Stimulated activated CD8-positive, alpha-beta memory T cell treated with anti-CD3 and anti-CD28 coated beads, Interleukin-4, amount 100 ng/mL, for 4 hours (primary cell): Measurements from ENCODE around the gene DGKB.
"Not testable (repeated sequence)": the region's sequence is repeated elsewhere in the genome, so short reads cannot be mapped to it uniquely, and the experiment has no call there.

Experiments
- DNase-seq, 2 donors: peaks; one replicate each; pipeline ENCODE4 v3.0.0-alpha.2; 2020; ENCODE audit warnings: low read depth in 2 of 2, low spot score in 1 of 2

DGKB gene

DNA sequence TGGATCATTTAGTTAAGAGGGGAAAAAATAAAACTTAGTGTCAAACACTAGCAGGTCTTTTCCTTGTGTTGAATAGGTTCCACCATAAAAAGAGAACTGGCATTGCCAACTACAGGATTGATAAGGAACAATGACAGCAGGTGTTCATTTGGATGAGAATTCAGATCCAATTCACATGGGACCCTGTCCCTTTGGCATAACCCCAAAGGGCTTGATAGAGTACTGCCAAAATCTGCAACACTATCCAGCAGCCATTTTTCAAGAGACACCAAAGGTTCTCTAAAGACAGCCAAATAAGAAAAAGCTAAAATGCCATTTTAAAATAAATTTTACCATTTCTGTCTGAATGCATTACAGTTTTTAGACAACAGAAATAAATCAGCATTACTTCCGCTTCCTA, 422.3 kb downstream of the DGKB start:
- DNase-seq: no peak

GRCh38 chr7:14478834-14479510, 423.6 kb downstream of the DGKB start:
- DNase-seq: no peak

- DNase-seq: not testable (repeated sequence)
Observed at GRCh38 chr7:14461716-14462115, 440.8 kb downstream of the DGKB start.

- not testable (repeated sequence) for DNase-seq
Observed at GRCh38 chr7:14458846-14459245, 443.7 kb downstream of the DGKB start.

- no peak for DNase-seq
Observed at GRCh38 chr7:14457568-14458453, 444.7 kb downstream of the DGKB start.

GRCh38 chr7:14449291-14449690, 453.3 kb downstream of the DGKB start:
- no peak for DNase-seq

GRCh38 chr7:14446829-14447228, 455.7 kb downstream of the DGKB start:
- no peak for DNase-seq

GRCh38 chr7:14446219-14446618, 456.3 kb downstream of the DGKB start:
- DNase-seq: no peak

DNA sequence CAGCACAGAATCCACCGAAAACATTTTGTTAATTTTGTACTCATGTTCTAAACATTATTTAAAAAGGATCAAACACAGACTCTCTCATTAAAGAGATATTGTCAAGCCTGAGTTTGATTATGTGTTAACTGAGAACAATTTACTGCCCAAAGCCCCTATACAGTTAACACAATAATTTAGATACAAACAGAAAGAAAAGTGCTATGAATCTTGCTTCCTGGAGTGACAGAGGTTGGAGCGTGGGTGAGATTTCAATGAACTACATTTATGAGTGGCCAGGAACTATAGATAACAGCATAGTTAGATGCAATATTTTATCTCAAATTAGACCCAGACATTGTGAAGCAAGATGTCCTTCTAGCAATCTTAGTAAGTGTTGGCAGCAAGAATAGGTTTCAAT, 464.2 kb downstream of the DGKB start:
- DNase-seq: no peak

- DNase-seq: no peak
Observed at GRCh38 chr7:14436878-14437277, 465.7 kb downstream of the DGKB start.

DNA sequence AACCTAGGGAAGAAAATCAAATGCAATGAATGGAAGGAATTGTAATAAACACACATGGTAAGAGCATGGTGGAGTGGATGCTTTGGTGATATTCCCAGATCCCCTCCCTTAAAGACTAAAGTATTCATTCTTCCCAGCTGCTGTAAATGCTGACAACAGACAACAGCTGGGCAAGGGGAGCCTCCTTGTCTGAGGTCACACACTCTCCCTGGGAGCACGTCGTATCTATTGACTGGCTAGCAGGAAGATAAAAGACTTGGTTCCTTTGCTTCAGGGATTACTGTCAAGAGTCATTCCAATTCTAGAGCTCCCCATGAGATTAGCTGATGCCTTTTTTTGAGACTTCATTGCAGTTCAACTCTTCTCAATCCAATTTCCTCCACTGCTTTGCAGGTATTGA, 469.6 kb downstream of the DGKB start:
- DNase-seq: no peak

DNA sequence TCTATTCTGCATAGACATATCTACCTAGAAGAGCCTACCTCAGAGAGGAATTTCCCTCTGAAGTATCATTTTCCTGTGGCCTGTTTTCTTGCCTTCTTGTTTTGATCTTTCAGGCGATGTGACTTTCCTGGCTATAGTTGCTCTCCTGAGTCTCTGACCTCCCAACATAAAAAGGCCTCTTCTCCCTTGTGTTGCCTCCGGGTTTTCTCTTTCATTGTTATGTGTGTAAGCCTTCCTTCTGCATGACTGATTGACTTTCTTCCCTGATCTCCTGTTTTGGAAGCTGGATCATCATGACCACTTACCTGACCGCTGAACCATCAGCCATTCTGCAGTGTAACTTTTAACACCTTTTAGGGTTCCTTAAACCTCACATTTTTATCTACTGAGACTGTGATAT, 471.6 kb downstream of the DGKB start:
- DNase-seq: no peak

DNA sequence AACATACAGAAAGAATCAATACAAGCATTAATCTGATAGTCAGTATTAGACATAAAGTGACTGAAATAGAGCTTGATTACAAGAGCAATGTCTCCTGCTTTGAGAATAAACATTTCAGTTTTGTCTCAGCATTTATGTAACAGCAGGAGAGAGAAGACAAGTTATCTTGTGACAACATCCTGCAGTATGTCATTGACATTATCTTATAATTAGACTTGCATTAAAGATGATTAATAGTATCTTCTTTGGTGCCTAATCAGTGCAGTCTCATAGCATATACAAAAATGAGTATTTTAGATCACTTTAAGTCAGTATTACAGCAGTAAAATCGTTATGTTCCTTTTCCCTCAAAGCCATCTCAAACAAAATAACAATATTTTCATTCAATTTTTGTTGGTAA, 477.0 kb downstream of the DGKB start:
- DNase-seq: no peak

DNA sequence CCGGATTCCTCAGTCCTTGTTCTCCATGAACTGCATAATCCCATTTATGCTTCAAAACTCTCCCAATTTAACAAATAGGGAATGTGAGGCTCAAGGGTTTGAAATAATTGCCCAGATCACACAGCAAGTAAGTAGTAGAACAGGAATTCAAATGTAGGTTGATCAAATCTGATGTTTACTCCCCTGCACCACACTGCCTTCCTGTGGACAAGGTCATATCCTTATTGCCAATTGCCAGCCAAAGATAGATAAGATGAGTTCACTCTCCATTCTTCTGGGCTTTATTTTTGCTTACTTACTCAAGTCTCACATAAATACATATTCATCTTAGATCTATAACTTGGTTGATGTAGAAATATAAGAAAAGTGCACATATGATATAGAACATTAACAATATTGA, 477.9 kb downstream of the DGKB start:
- DNase-seq: no peak

DNA sequence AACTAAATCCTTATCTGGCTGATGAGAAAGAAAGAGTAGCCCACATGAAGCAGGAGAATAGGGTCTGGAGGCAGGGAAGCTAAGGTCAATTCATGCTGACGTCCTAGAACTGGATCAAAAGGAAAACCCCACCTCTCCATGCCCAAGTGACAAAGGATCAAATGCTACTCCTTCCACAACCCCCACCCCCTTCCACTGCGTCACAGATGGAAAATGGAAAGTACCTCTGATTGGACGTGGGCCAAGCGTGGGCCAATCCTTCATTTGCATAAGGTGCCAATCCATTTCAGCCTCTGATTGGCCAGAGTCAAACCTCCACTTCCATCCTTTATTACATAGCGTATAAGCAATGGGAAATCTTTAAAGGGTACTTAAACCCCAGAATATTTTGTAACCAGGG, 481.8 kb downstream of the DGKB start:
- DNase-seq: no peak

GRCh38 chr7:14419531-14419930, 483.0 kb downstream of the DGKB start:
- no peak for DNase-seq

GRCh38 chr7:14418633-14419032, 483.9 kb downstream of the DGKB start:
- DNase-seq: no peak

DNA sequence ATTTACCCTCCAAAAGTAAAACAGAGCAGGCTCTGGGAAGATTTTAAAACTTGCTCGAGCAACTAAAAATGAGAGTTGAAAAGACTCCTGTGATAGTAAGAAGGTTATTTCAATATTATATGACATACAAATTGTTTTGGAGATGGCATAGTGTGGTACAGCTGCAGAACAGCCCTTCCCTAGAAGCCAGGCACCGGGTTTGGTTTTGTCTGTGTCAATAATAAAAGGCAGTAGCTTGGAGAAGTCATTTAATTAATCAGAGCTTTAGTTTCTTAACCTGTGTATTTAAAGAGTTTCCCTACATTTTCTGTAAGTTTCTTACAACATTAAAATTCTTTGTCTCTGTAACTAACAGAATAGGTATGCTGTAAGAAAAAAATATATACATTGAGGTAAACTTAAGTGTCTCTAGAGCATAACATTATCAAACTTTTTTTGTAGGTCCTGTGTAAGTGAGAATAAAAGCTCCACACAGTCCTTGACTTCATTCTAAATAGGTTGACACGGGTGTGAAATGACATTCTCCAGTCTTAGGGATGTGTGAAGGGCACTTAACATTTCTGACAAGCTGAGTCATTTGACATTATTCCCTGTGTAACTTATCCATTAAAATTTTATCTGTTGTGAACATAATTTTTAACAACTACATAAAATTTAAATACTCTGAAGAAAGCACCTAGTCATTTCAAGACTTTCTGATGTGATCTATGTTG, 488.1 kb downstream of the DGKB start:
- DNase-seq: no peak

DNA sequence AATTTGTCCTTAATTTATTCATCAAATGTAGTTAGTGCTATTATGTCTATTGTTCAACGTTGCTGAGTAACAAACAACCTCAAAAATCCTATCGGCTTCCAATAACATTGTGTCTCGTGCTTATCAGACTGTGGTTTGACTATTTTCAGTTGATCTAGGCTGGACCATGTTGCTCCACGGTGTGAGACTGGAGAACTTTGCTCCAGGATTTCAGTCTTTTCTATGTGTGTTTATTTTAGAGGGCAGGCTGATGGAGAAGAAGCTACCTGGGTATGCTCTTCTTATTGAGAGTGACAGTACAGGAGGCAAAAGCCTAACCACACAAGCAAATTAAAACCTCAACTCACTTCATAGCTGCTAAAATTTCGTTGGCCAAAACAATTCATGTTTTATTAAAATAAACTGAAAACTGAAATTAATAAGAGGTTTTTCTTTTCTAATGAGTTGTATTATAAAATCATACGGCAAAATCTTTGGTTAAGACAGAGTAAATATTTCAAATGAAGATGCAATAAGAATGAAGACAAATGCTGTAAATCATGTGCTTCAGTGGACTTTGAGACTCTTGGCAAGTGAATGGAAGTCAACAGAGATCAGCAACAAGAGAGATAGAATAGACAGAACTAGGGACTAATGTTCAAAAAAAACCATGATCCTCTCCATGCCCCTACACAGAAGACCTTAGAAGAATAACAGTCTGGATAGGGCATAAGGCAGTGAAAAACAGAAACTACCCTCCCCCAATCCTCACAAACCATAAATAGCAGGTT, 495.1 kb downstream of the DGKB start:
- no peak for DNase-seq

- no peak for DNase-seq
Observed at GRCh38 chr7:14403587-14403986, 499.0 kb downstream of the DGKB start.

DNA sequence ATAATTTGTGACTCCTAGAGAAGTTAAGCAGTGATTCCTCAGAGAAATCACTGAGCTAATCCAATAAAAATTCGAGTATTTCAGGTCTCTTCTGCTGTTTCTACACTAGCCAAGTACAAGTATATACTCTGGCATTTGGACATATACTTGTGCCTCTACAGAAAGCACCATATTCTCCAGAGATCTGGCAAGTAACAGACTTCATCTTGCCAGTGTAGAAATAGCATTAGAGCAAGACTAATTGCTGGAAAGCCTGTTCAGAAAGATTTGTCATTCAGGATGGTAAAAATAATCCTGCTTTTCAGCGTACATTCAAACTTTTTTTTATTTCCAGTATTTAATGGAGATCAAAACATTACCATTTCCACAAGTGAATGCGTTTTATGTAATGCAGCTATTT, 502.3 kb downstream of the DGKB start:
- no peak for DNase-seq
